MCF 10A (cell line): ENCODE measurements around the gene ZNF804B. TPM values are rescaled to one million over a fixed set of nuclear protein-coding genes. Genes with fewer than 3 reads are reported as not detected.

ENCODE experiments used
- BruUV-seq: library from RNA; stranded (reverse); fragments of 400-500 nt; replicated peaks from 2 replicates; lab custom pipeline; 2021; lab: Mats Ljungman, UMichigan
- CTCF ChIA-PET: fragments of 300-600 bp; sonication (Branson Sonifier 250); formaldehyde crosslinking; extraction: SDS; loops from one replicate; lab custom pipeline; 2021; ENCODE audit warnings: antibody characterized with exemption, inconsistent platforms; lab: Yijun Ruan, JAX
- POLR2A ChIA-PET: fragments of 300-600, 350-650 bp; sonication (Branson Sonifier 250); formaldehyde crosslinking; extraction: SDS; loops from one replicate; lab custom pipeline; 2020; ENCODE audit warnings: antibody characterized with exemption, inconsistent platforms; lab: Yijun Ruan, JAX
- DNase-seq: peaks from one replicate; pipeline ENCODE4 v3.0.0-alpha.2; 2018; ENCODE audit not compliant: unreplicated experiment
- H3K27ac Mint-ChIP-seq: one replicate; pipeline ENCODE4 v1.8.0; 2022; ENCODE audit warnings: mild to moderate bottlenecking, low read depth, mixed read lengths; ENCODE audit not compliant: unreplicated experiment
- H3K27me3 Mint-ChIP-seq: one replicate; pipeline ENCODE4 v1.8.0; 2022; ENCODE audit warnings: mixed read lengths; ENCODE audit not compliant: insufficient read depth, unreplicated experiment
- H3K36me3 Mint-ChIP-seq: one replicate; pipeline ENCODE4 v1.8.0; 2022; ENCODE audit warnings: mild to moderate bottlenecking, moderate library complexity, mixed read lengths; ENCODE audit not compliant: insufficient read depth, unreplicated experiment
- H3K4me1 Mint-ChIP-seq: one replicate; pipeline ENCODE4 v1.8.0; 2022; ENCODE audit warnings: mixed read lengths; ENCODE audit not compliant: insufficient read depth, unreplicated experiment
- H3K4me3 Mint-ChIP-seq: one replicate; pipeline ENCODE4 v1.8.0; 2022; ENCODE audit warnings: mild to moderate bottlenecking, moderate library complexity, mixed read lengths; ENCODE audit not compliant: unreplicated experiment
- H3K9me3 Mint-ChIP-seq: one replicate; pipeline ENCODE4 v1.8.0; 2022; ENCODE audit warnings: mixed read lengths; ENCODE audit not compliant: unreplicated experiment
- CTCF ChIP-seq: fragments of 200-600 bp; IDR thresholded peaks from one replicate; pipeline ENCODE4 v1.8.0; 2022; ENCODE audit warnings: antibody characterized with exemption, mild to moderate bottlenecking; ENCODE audit not compliant: unreplicated experiment
- intact Hi-C: fragments of 100-400 bp; cut with micrococcal nuclease; formaldehyde crosslinking; loops from 2 replicates; pipeline ENCODE4 v1.14.1; 2022
- total RNA-seq: library from RNA; stranded (reverse); gene quantifications from 2 replicates; pipeline ENCODE4 v1.2.3, GENCODE V29; 2022

The ZNF804B gene
- total RNA-seq, 1 experiment from 2014 or later, result not detected

GRCh38 chr7:89332026-89332425 is 572.5 kb downstream of the ZNF804B start:
- ChIA-PET POLR2A (no interaction called here), CTCF (interaction anchor here (0.6 kb wide), 1 partner anchor 682 kb away, joined by 3 read pairs; no protein-coding TSS in a partner anchor)
- no peak for TF ChIP-seq CTCF
- Mint-ChIP-seq H3K9me3 (no peaks in the 10 kb centered on the region), H3K4me1 (no peaks in the 10 kb centered on the region), H3K27ac (no peak overlapping the region), H3K27me3 (peaks cover 33% of the 10 kb centered on the region), H3K36me3 (no peaks in the 10 kb centered on the region), H3K4me3 (no peak overlapping the region)
- intact Hi-C loops, result no loop called here
- no TSS peak for BruUV-seq
- no peak for DNase-seq

GRCh38 chr7:89334797-89335196 is 575.3 kb downstream of the ZNF804B start:
- no peak overlapping the region for H3K4me3 Mint-ChIP-seq
- H3K27ac Mint-ChIP-seq, result no peak overlapping the region
- TF ChIP-seq CTCF, result no peak
- POLR2A ChIA-PET, result no interaction called here
- no peaks in the 10 kb centered on the region for H3K36me3 Mint-ChIP-seq
- DNase-seq, result no peak
- peaks cover 51% of the 10 kb centered on the region for H3K27me3 Mint-ChIP-seq
- no peaks in the 10 kb centered on the region for H3K9me3 Mint-ChIP-seq
- CTCF ChIA-PET, result no interaction called here
- no TSS peak for BruUV-seq
- intact Hi-C loops, result no loop called here
- H3K4me1 Mint-ChIP-seq, result no peaks in the 10 kb centered on the region

- H3K27ac Mint-ChIP-seq, result no peak overlapping the region
Measured at GRCh38 chr7:89335490-89335889, 576.0 kb downstream of the ZNF804B start.

GRCh38 chr7:89336121-89336520 is 576.6 kb downstream of the ZNF804B start:
- ChIA-PET POLR2A (no interaction called here), CTCF (interaction anchor here (0.6 kb wide), 1 partner anchor 741 kb away, joined by 3 read pairs; no protein-coding TSS in a partner anchor)
- Mint-ChIP-seq H3K27ac (no peak overlapping the region), H3K36me3 (no peaks in the 10 kb centered on the region), H3K9me3 (no peaks in the 10 kb centered on the region), H3K4me3 (no peak overlapping the region), H3K27me3 (peaks cover 51% of the 10 kb centered on the region), H3K4me1 (no peaks in the 10 kb centered on the region)
- BruUV-seq, result no TSS peak
- no peak for TF ChIP-seq CTCF
- DNase-seq, result no peak
- intact Hi-C loops, result no loop called here

More at GRCh38 chr7:89335490-89335889, 576.0 kb downstream of the ZNF804B start:
- Mint-ChIP-seq H3K9me3 (no peaks in the 10 kb centered on the region), H3K36me3 (no peaks in the 10 kb centered on the region), H3K4me1 (no peaks in the 10 kb centered on the region), H3K27me3 (peaks cover 51% of the 10 kb centered on the region), H3K4me3 (no peak overlapping the region)
- intact Hi-C loops, result no loop called here
- no peak for DNase-seq
- no peak for TF ChIP-seq CTCF
- BruUV-seq, result no TSS peak
- CTCF ChIA-PET, result interaction anchor here (0.6 kb wide), 1 partner anchor 742 kb away, joined by 3 read pairs; no protein-coding TSS in a partner anchor
- POLR2A ChIA-PET, result no interaction called here
